CD14-positive monocyte (primary cell): ENCODE results near the gene SSBP4. TPM values are rescaled to one million over a fixed set of nuclear protein-coding genes. Genes with fewer than 3 reads are reported as not detected.
A peak's percentile ranks its signal among the peaks of the same experiment; 100 is the strongest.

Experiments
- DNase-seq, 3 donors: peaks; one replicate each; pipeline ENCODE4 v3.0.0-alpha.2; 2011 to 2022
- H2AFZ ChIP-seq: 2 replicates; pipeline ENCODE4 v1.6.0; 2012; ENCODE audit warnings: mild to moderate bottlenecking, low read depth, low read length, inconsistent platforms; ENCODE audit not compliant: insufficient read depth, poor library complexity, severe bottlenecking
- H3K27ac ChIP-seq, 2 donors: 1 replicate in 1 of 2; 2 replicates in 1 of 2; pipeline ENCODE4 v1.5.1; 2012 to 2013; ENCODE audit warnings: low read length in 2 of 2, control low read depth in 1 of 2, inconsistent platforms in 1 of 2, low read depth in 1 of 2, mild to moderate bottlenecking in 1 of 2
- H3K27me3 ChIP-seq, 2 donors: one replicate each; pipeline versions ENCODE4 v1.6.0 to v1.6.1; 2011 to 2013; ENCODE audit warnings: low read length in 2 of 2; ENCODE audit not compliant: control insufficient read depth in 2 of 2, insufficient read depth in 2 of 2
- H3K36me3 ChIP-seq, 2 donors: replicated peaks in 1 of 2; 1 replicate in 1 of 2; 2 replicates in 1 of 2; pipeline versions ENCODE4 v1.5.1 to v1.6.1; 2012 to 2013; ENCODE audit warnings: low read length in 2 of 2, control low read depth in 1 of 2, inconsistent platforms in 1 of 2, mild to moderate bottlenecking in 1 of 2; ENCODE audit not compliant: insufficient read depth in 2 of 2, control insufficient read depth in 1 of 2
- H3K4me1 ChIP-seq, 2 donors: 1 replicate in 1 of 2; 2 replicates in 1 of 2; pipeline versions ENCODE4 v1.5.1 to v1.6.1; 2012 to 2013; ENCODE audit warnings: low read length in 2 of 2, control low read depth in 1 of 2, inconsistent platforms in 1 of 2, mild to moderate bottlenecking in 1 of 2, moderate library complexity in 1 of 2; ENCODE audit not compliant: insufficient read depth in 2 of 2, control insufficient read depth in 1 of 2
- H3K4me2 ChIP-seq: replicated peaks from 2 replicates; pipeline ENCODE3; 2012; ENCODE audit warnings: low read length, moderate library complexity, mild to moderate bottlenecking; ENCODE audit not compliant: poor library complexity, severe bottlenecking; ENCODE audit errors: extremely low read depth
- H3K4me3 ChIP-seq, 3 experiments: fragments of 200-600 bp in 1 of 3; sonication (generic) in 1 of 3; replicated peaks in 1 of 3; 1 replicate in 2 of 3; 2 replicates in 1 of 3; pipeline ENCODE4 v1.5.1; 2011 to 2013; ENCODE audit warnings: low read length in 3 of 3, mild to moderate bottlenecking in 3 of 3, control low read depth in 2 of 3, low read depth in 2 of 3, inconsistent platforms in 1 of 3, moderate library complexity in 1 of 3
- H3K79me2 ChIP-seq: 2 replicates; pipeline ENCODE4 v1.6.0; 2012; ENCODE audit warnings: mild to moderate bottlenecking, control low read depth, inconsistent platforms, low read length, moderate library complexity; ENCODE audit not compliant: insufficient read depth
- H3K9ac ChIP-seq: 2 replicates; pipeline ENCODE4 v1.6.0; 2017; ENCODE audit warnings: low read length, mild to moderate bottlenecking; ENCODE audit not compliant: insufficient read depth, poor library complexity, severe bottlenecking
- H3K9me3 ChIP-seq, 2 donors: replicated peaks in 1 of 2; 1 replicate in 1 of 2; 2 replicates in 1 of 2; pipeline versions ENCODE4 v1.5.1 to v1.6.1; 2012 to 2013; ENCODE audit warnings: low read length in 2 of 2, control low read depth in 1 of 2; ENCODE audit not compliant: control insufficient read depth in 1 of 2, insufficient read depth in 1 of 2
- H4K20me1 ChIP-seq: 2 replicates; pipeline ENCODE4 v1.6.0; 2012; ENCODE audit warnings: mild to moderate bottlenecking, low read length, control low read depth, moderate library complexity; ENCODE audit not compliant: insufficient read depth
- H3K27ac Mint-ChIP-seq, 7 donors: one replicate each; pipeline ENCODE4 v1.8.0; 2020; ENCODE audit warnings: mild to moderate bottlenecking in 7 of 7, mixed read lengths in 7 of 7, moderate library complexity in 6 of 7, inconsistent platforms in 2 of 7
- H3K27me3 Mint-ChIP-seq, 3 donors: one replicate each; pipeline ENCODE4 v1.8.0; 2021 to 2022; ENCODE audit warnings: low read depth in 3 of 3, mild to moderate bottlenecking in 3 of 3, mixed read lengths in 3 of 3, moderate library complexity in 3 of 3, inconsistent platforms in 1 of 3
- H3K36me3 Mint-ChIP-seq, 2 donors: one replicate each; pipeline ENCODE4 v1.8.0; 2020; ENCODE audit warnings: mixed read lengths in 2 of 2, inconsistent platforms in 1 of 2, mild to moderate bottlenecking in 1 of 2
- H3K4me1 Mint-ChIP-seq: one replicate; pipeline ENCODE4 v1.8.0; 2020; ENCODE audit warnings: mild to moderate bottlenecking, mixed read lengths
- H3K4me3 Mint-ChIP-seq, 2 donors: one replicate each; pipeline ENCODE4 v1.8.0; 2020; ENCODE audit warnings: mild to moderate bottlenecking in 2 of 2, mixed read lengths in 2 of 2, moderate library complexity in 1 of 2
- H3K9me3 Mint-ChIP-seq, 7 donors: one replicate each; pipeline ENCODE4 v1.8.0; 2020 to 2022; ENCODE audit warnings: mixed read lengths in 7 of 7, mild to moderate bottlenecking in 6 of 7, moderate library complexity in 6 of 7, inconsistent platforms in 2 of 7
- WGBS: methylation state at CpG from one replicate; pipeline ENCODE4 v1.1.5; 2013; ENCODE audit warnings: missing lambda C conversion rate; ENCODE audit not compliant: insufficient coverage; 5-methylcytosine and 5-hydroxymethylcytosine counted together
- intact Hi-C, 2 donors: fragments of 100-400 bp; cut with micrococcal nuclease; formaldehyde crosslinking; loops; one replicate each; pipeline versions ENCODE4 v1.15.0 to v1.15.1; 2023
- polyA plus RNA-seq, 3 donors: library from polyadenylated mRNA; depleted of rRNA in 1 of 3; unstranded in 2 of 3; stranded (reverse) in 1 of 3; fragments of 300-500 nt in 2 of 3; fragments of >200 nt in 1 of 3; fragmentation: Illumina TruSeq in 2 of 3; gene quantifications; 1 replicate in 2 of 3; 2 replicates in 1 of 3; pipeline ENCODE4 v1.2.3, GENCODE V29; 2012 to 2021
- TF ChIP-seq, protein P1 (sequence below): fragments of 200-600 bp; IDR thresholded peaks from one replicate; pipeline ENCODE4 v1.8.0; 2022; ENCODE audit warnings: antibody characterized with exemption, mild to moderate bottlenecking

Gene SSBP4
- polyA plus RNA-seq, 3 donors: 38.5 to 74.5 (median 48.3) TPM

DNA sequence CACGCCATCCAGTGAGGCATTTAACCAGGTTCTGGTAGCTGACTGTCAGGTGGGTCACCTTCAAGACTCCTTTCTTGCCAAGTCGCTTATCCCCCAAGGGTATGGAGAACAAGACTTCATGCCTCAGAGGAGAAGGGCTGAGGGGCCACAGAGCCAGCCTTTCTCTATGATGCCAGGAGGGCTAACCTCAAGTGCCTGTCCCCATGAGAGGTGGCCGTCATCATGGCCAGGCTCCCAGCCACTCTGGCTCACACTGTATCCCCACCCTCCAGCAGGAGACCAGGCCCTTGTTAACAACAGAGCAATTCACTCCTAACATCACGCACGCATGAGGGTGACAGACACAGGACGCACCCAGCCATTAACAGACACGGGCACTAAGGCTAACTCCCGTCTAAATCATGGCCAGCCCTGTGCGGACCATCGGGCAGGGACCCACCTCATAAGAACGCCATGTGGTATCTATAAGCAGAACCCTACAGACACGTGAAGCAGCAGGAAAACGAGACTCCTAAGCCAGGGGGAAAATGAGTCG is 57.4 kb downstream of the SSBP4 start:
- DNase-seq: no peak
- Mint-ChIP-seq H3K27ac (peak overlapping the region; percentile 97 to 99 (median 99)), H3K4me3 (peak overlapping the region; percentile 60 to 82), H3K36me3 (peaks cover 28 to 36% of the 10 kb centered on the region in 2 donors), H3K4me1 (peaks cover 64% of the 10 kb centered on the region), H3K9me3 (no peaks in the 10 kb centered on the region), H3K27me3 (peaks cover 0 to 3% (median 0%) of the 10 kb centered on the region in 3 donors)
- H3K36me3 ChIP-seq: peaks cover 10 to 29% of the 10 kb centered on the region in 2 donors
- peak overlapping the region; percentile 72 for H3K4me2 ChIP-seq
- H2AFZ ChIP-seq: no peak overlapping the region
- H3K27me3 ChIP-seq: no peaks in the 10 kb centered on the region
- peak overlapping the region; percentile 63 to 97 for H3K27ac ChIP-seq
- WGBS: 81% methylated on average over 13 of the region's 14 CpGs
- H4K20me1 ChIP-seq: peaks cover 77% of the 10 kb centered on the region
- TF ChIP-seq, protein P1, sequence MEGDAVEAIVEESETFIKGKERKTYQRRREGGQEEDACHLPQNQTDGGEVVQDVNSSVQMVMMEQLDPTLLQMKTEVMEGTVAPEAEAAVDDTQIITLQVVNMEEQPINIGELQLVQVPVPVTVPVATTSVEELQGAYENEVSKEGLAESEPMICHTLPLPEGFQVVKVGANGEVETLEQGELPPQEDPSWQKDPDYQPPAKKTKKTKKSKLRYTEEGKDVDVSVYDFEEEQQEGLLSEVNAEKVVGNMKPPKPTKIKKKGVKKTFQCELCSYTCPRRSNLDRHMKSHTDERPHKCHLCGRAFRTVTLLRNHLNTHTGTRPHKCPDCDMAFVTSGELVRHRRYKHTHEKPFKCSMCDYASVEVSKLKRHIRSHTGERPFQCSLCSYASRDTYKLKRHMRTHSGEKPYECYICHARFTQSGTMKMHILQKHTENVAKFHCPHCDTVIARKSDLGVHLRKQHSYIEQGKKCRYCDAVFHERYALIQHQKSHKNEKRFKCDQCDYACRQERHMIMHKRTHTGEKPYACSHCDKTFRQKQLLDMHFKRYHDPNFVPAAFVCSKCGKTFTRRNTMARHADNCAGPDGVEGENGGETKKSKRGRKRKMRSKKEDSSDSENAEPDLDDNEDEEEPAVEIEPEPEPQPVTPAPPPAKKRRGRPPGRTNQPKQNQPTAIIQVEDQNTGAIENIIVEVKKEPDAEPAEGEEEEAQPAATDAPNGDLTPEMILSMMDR: no peak
- peak overlapping the region in 1 of 3 experiments; percentile 58 for H3K4me3 ChIP-seq
- H3K79me2 ChIP-seq: peaks cover 91% of the 10 kb centered on the region
- intact Hi-C loops: loop anchor here in 1 of 2 donors (5.0 kb wide), 1 partner anchor 96 kb away; the partner anchor contains the start of gene UBA52
- H3K4me1 ChIP-seq: peaks cover 65 to 73% of the 10 kb centered on the region in 2 donors
- H3K9ac ChIP-seq: no peak overlapping the region
- H3K9me3 ChIP-seq: no peaks in the 10 kb centered on the region

DNA sequence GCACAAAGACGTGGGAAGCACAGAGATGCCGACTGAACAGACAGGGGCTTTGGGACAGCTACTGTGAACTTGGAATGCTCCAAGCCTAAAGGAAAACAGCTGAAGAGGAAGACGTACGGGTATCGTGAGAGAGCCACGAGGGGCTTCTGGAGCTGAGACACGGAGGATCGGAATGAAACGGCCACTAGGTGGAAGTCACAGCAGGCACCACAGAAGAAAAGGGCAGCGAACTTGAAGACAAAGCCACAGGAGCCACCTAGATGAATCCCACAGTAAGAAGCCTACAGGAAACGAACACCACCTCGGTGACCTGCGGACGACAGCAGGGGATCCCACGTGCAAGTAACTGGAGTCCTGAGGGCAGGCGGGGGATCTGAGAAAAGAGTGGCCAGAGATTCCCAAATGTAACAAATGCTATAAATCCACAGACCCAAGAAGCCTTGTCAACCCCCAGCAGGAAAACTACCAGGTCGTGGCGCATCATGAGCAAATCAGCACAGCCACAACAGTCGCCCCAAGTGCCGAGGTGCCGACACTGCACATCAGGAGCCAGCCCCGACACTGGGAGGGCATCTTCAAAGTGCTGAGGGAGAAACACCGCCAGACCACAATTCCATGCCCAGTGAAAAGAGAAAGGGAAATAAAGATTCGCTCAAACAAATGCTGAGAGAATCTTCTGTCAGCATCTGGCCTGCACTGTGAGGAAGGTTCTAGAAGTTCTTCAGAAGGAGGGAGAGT is 58.0 kb downstream of the SSBP4 start:
- peak overlapping the region; percentile 60 to 82 for H3K4me3 Mint-ChIP-seq
- peaks cover 10 to 23% of the 10 kb centered on the region in 2 donors for H3K36me3 ChIP-seq
- WGBS: 31% methylated on average over 21 of the region's 24 CpGs
- no peaks in the 10 kb centered on the region for H3K27me3 ChIP-seq
- H4K20me1 ChIP-seq: peaks cover 70% of the 10 kb centered on the region
- H3K9me3 Mint-ChIP-seq: no peaks in the 10 kb centered on the region
- no peaks in the 10 kb centered on the region for H3K9me3 ChIP-seq
- H3K4me2 ChIP-seq: peak overlapping the region; percentile 72
- TF ChIP-seq, protein P1: peak; percentile 54
- intact Hi-C loops: loop anchor here in 1 of 2 donors (5.0 kb wide), 1 partner anchor 95 kb away; the partner anchor contains the start of gene UBA52
- peaks cover 94% of the 10 kb centered on the region for H3K79me2 ChIP-seq
- peaks cover 69 to 80% of the 10 kb centered on the region in 2 donors for H3K4me1 ChIP-seq
- peaks cover 22 to 30% of the 10 kb centered on the region in 2 donors for H3K36me3 Mint-ChIP-seq
- peak overlapping the region in 1 of 3 experiments; percentile 58 for H3K4me3 ChIP-seq
- H3K9ac ChIP-seq: peak overlapping the region; percentile 75
- peak overlapping the region; percentile 97 to 99 (median 99) for H3K27ac Mint-ChIP-seq
- H2AFZ ChIP-seq: no peak overlapping the region
- H3K27ac ChIP-seq: peak overlapping the region; percentile 63 to 97
- peaks cover 0 to 3% (median 0%) of the 10 kb centered on the region in 3 donors for H3K27me3 Mint-ChIP-seq
- peaks cover 68% of the 10 kb centered on the region for H3K4me1 Mint-ChIP-seq
- DNase-seq: peak; percentile 47 to 61 (median 57)
